ENCODE measurements around the gene PACRG. TPM values are rescaled to one million over a fixed set of nuclear protein-coding genes. Genes with fewer than 3 reads are reported as not detected.
A peak's percentile ranks its signal among the peaks of the same experiment; 100 is the strongest.

PACRG gene
- total RNA-seq, 1 experiment from 2014 or later: 0.26 TPM

- H3K23me2 ChIP-seq (ENCODE audit: insufficient read length, low read depth, low read length, poor library complexity, severe bottlenecking): no peaks in the 10 kb centered on the region
- no peaks in the 10 kb centered on the region for H3K9me3 ChIP-seq (ENCODE audit: control insufficient read depth, low read depth, low read length)
- H2BK20ac ChIP-seq (ENCODE audit: low read depth, low read length, poor library complexity, severe bottlenecking): no peak overlapping the region
- Mint-ChIP-seq H3K27me3 (ENCODE audit: low read depth) (peaks cover 1% of the 10 kb centered on the region), H3K4me1 (peaks cover 9 to 16% of the 10 kb centered on the region in 2 experiments; a peak in 3 of 4 replicates), H3K4me3 (no peak overlapping the region), H3K27ac (peak overlapping the region in 1 of 3 experiments; percentile 23; a peak in 1 of 7 replicates), H3K9me3 (peaks cover 0 to 7% of the 10 kb centered on the region in 2 experiments; a peak in 3 of 5 replicates), H3K36me3 (ENCODE audit: insufficient read depth in 1 of 3, low read depth in 3 of 3) (peaks cover 3 to 10% (median 4%) of the 10 kb centered on the region in 3 experiments; a peak in 4 of 7 replicates)
- H2AFZ ChIP-seq (ENCODE audit: low read length): no peak overlapping the region
- H2BK5ac ChIP-seq (ENCODE audit: insufficient read length, low read length): no peak overlapping the region
- H3K27me3 ChIP-seq (ENCODE audit: insufficient read depth, low read length): no peaks in the 10 kb centered on the region
- no peak overlapping the region for H3K27ac ChIP-seq (ENCODE audit: insufficient read length, low read depth, low read length)
- H3K79me2 ChIP-seq (ENCODE audit: insufficient read depth, low read length): no peaks in the 10 kb centered on the region
- no peak overlapping the region for H3T11ph ChIP-seq (ENCODE audit: low read length)
- H3K4ac ChIP-seq (ENCODE audit: low read depth, low read length): no peak overlapping the region
- no peak overlapping the region for H3K23ac ChIP-seq (ENCODE audit: insufficient read length, low read depth, low read length)
- H3K18ac ChIP-seq (ENCODE audit: insufficient read length, low read depth, low read length): no peak overlapping the region
- TF ChIP-seq CTCF (conservative IDR thresholded peaks at IDR 0.05): no peak
- DNase-seq: no peak
- H2BK12ac ChIP-seq (ENCODE audit: insufficient read length, low read depth, low read length): no peak overlapping the region
- H3K79me1 ChIP-seq (ENCODE audit: insufficient read depth, low read depth, low read length, poor library complexity, severe bottlenecking): no peaks in the 10 kb centered on the region
- no CpG with 5 or more reads among the region's 10 CpGs for WGBS (ENCODE audit: extremely low coverage, insufficient read length, low lambda C conversion rate)
- no peaks in the 10 kb centered on the region for H4K20me1 ChIP-seq (ENCODE audit: control insufficient read depth, insufficient read depth, insufficient read length)
- no peak overlapping the region for H2BK120ac ChIP-seq (ENCODE audit: low read depth, low read length, poor library complexity, severe bottlenecking)
- no peak overlapping the region for H4K8ac ChIP-seq (replicated peaks; ENCODE audit: insufficient read length, low read depth, low read length)
- H3K56ac ChIP-seq (ENCODE audit: insufficient read length, low read depth, low read length): no peak overlapping the region
- H3K14ac ChIP-seq (ENCODE audit: insufficient read depth, low read length): no peak overlapping the region
- no peak overlapping the region for H2AK5ac ChIP-seq (ENCODE audit: insufficient read length, low read length)
- no peak overlapping the region for H3K4me2 ChIP-seq (ENCODE audit: insufficient read depth, insufficient read length, low read length)
- H4K91ac ChIP-seq (ENCODE audit: insufficient read length, low read depth, low read length): no peak overlapping the region
- no peak overlapping the region for H2BK15ac ChIP-seq (ENCODE audit: low read depth, low read length)
- H3K9ac ChIP-seq (ENCODE audit: extremely low read depth, insufficient read length, low read length): no peak overlapping the region
- H4K5ac ChIP-seq (ENCODE audit: insufficient read length, low read depth, low read length): no peak overlapping the region
- H3K4me1 ChIP-seq (ENCODE audit: insufficient read depth, low read length): no peaks in the 10 kb centered on the region
Observed at GRCh38 chr6:163324688-163325389, 597.1 kb downstream of the PACRG start.
